ENCODE data around the gene DAB1.

The DAB1 gene

DNA sequence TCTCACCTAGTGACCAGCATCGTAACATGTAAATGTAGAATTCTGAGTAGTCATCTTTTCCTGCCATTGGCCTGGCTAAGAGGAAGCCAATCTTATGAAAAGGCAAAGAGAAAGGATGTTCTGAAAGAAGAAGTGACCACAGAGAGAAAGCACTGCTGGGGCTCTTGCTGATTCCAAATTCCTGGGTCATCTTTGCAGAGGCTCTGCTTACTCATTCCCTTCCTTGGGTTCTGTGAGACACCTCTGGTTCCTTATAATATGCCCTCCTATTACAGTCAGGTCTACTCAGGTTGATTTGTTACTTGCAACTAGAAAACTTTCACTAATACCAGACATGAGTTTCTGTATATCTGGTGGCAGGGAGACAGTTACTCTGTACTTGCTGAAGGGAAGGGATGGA lies 259.3 kb downstream of the DAB1 start:
- Histone ChIP-seq H3K4me1 (ENCODE audit: control insufficient read depth, insufficient read depth, low read length) (no peaks in the 10 kb centered on the region), H3K4me3 (ENCODE audit: low read depth, low read length) (no peak overlapping the region), H3K9me3 (ENCODE audit: control insufficient read depth, insufficient read depth, low read depth, low read length) (no peaks in the 10 kb centered on the region), H3K27ac (ENCODE audit: extremely low read depth, low read depth, low read length) (no peak overlapping the region), H3K36me3 (ENCODE audit: control insufficient read depth in 2 of 2, insufficient read depth in 1 of 2, low read length in 2 of 2) (no peaks in the 10 kb centered on the region)
- ChIA-PET POLR2A (no interaction called here), CTCF (no interaction called here)
- TF ChIP-seq PBX3 (CRISPR knock-in tag; IDR thresholded peaks at IDR 0.05) (no peak), PRDM1 (tag by site-specific recombination; IDR thresholded peaks at IDR 0.05) (peak; percentile 33; the same call in 1 of the 2 replicates), TCF7L2 (IDR thresholded peaks at IDR 0.05; ENCODE audit: borderline replicate concordance, low read depth, low read length) (no peak), ZNF707 (tag by site-specific recombination; IDR thresholded peaks at IDR 0.05) (no peak)
- TF ChIP-seq, protein P1, sequence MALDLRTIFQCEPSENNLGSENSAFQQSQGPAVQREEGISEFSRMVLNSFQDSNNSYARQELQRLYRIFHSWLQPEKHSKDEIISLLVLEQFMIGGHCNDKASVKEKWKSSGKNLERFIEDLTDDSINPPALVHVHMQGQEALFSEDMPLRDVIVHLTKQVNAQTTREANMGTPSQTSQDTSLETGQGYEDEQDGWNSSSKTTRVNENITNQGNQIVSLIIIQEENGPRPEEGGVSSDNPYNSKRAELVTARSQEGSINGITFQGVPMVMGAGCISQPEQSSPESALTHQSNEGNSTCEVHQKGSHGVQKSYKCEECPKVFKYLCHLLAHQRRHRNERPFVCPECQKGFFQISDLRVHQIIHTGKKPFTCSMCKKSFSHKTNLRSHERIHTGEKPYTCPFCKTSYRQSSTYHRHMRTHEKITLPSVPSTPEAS (tag by site-specific recombination; IDR thresholded peaks at IDR 0.05): no peak

DNA sequence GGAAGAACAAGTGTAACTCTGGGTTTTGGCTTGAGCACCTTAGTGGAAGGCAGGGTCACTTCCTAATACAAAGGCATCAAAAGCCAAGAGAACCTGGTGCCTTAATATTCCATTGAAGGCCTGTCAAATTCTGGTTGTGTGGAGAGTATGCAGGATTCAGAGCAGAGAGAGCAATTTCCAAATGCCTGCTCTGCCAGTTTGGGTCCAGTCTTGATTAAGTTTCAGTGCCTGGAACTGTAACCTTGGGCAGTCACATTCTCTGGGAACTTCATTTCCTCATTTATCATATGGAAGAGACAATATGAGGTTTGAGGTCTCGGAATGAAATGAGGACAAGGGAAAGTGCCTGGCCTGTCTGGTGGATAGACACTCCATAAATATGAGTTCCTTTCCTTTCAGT lies 260.1 kb downstream of the DAB1 start:
- POLR2A ChIA-PET: no interaction called here
- no peaks in the 10 kb centered on the region for H3K4me1 ChIP-seq (ENCODE audit: control insufficient read depth, insufficient read depth, low read length)
- no peaks in the 10 kb centered on the region for H3K9me3 ChIP-seq (ENCODE audit: control insufficient read depth, insufficient read depth, low read depth, low read length)
- CTCF ChIA-PET: no interaction called here
- no peak overlapping the region for H3K27ac ChIP-seq (ENCODE audit: extremely low read depth, low read depth, low read length)
- no peaks in the 10 kb centered on the region for H3K36me3 ChIP-seq (ENCODE audit: control insufficient read depth in 2 of 2, insufficient read depth in 1 of 2, low read length in 2 of 2)
- no peak overlapping the region for H3K4me3 ChIP-seq (ENCODE audit: low read depth, low read length)
- TF ChIP-seq ZNF639 (tag by site-specific recombination; IDR thresholded peaks at IDR 0.05): no peak
- no peak for TF ChIP-seq ZNF114 (tag by site-specific recombination; IDR thresholded peaks at IDR 0.05)
- no peak for TF ChIP-seq HOXA7 (CRISPR knock-in tag; IDR thresholded peaks at IDR 0.05; ENCODE audit: borderline replicate concordance)
- no peak for TF ChIP-seq ZNF658 (tag by site-specific recombination; IDR thresholded peaks at IDR 0.05)
- no peak for TF ChIP-seq ZNF112 (tag by site-specific recombination; IDR thresholded peaks at IDR 0.05)
- TF ChIP-seq ZNF426 (tag by site-specific recombination; IDR thresholded peaks at IDR 0.05): no peak
- TF ChIP-seq PATZ1 (tag by site-specific recombination; IDR thresholded peaks at IDR 0.05): no peak
- TF ChIP-seq, protein P2, sequence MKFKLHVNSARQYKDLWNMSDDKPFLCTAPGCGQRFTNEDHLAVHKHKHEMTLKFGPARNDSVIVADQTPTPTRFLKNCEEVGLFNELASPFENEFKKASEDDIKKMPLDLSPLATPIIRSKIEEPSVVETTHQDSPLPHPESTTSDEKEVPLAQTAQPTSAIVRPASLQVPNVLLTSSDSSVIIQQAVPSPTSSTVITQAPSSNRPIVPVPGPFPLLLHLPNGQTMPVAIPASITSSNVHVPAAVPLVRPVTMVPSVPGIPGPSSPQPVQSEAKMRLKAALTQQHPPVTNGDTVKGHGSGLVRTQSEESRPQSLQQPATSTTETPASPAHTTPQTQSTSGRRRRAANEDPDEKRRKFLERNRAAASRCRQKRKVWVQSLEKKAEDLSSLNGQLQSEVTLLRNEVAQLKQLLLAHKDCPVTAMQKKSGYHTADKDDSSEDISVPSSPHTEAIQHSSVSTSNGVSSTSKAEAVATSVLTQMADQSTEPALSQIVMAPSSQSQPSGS (tag by site-specific recombination; IDR thresholded peaks at IDR 0.05; ENCODE audit: low read depth): no peak
- no peak for TF ChIP-seq SCRT2 (tag by site-specific recombination; IDR thresholded peaks at IDR 0.05)
- TF ChIP-seq, protein P3, sequence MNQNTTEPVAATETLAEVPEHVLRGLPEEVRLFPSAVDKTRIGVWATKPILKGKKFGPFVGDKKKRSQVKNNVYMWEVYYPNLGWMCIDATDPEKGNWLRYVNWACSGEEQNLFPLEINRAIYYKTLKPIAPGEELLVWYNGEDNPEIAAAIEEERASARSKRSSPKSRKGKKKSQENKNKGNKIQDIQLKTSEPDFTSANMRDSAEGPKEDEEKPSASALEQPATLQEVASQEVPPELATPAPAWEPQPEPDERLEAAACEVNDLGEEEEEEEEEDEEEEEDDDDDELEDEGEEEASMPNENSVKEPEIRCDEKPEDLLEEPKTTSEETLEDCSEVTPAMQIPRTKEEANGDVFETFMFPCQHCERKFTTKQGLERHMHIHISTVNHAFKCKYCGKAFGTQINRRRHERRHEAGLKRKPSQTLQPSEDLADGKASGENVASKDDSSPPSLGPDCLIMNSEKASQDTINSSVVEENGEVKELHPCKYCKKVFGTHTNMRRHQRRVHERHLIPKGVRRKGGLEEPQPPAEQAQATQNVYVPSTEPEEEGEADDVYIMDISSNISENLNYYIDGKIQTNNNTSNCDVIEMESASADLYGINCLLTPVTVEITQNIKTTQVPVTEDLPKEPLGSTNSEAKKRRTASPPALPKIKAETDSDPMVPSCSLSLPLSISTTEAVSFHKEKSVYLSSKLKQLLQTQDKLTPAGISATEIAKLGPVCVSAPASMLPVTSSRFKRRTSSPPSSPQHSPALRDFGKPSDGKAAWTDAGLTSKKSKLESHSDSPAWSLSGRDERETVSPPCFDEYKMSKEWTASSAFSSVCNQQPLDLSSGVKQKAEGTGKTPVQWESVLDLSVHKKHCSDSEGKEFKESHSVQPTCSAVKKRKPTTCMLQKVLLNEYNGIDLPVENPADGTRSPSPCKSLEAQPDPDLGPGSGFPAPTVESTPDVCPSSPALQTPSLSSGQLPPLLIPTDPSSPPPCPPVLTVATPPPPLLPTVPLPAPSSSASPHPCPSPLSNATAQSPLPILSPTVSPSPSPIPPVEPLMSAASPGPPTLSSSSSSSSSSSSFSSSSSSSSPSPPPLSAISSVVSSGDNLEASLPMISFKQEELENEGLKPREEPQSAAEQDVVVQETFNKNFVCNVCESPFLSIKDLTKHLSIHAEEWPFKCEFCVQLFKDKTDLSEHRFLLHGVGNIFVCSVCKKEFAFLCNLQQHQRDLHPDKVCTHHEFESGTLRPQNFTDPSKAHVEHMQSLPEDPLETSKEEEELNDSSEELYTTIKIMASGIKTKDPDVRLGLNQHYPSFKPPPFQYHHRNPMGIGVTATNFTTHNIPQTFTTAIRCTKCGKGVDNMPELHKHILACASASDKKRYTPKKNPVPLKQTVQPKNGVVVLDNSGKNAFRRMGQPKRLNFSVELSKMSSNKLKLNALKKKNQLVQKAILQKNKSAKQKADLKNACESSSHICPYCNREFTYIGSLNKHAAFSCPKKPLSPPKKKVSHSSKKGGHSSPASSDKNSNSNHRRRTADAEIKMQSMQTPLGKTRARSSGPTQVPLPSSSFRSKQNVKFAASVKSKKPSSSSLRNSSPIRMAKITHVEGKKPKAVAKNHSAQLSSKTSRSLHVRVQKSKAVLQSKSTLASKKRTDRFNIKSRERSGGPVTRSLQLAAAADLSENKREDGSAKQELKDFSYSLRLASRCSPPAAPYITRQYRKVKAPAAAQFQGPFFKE (tag by site-specific recombination; IDR thresholded peaks at IDR 0.05; ENCODE audit: borderline replicate concordance): no peak
- TF ChIP-seq ZNF558 (tag by site-specific recombination; IDR thresholded peaks at IDR 0.05): no peak
- no peak for TF ChIP-seq SALL2 (tag by site-specific recombination; IDR thresholded peaks at IDR 0.05; ENCODE audit: borderline replicate concordance)
